Right cardiac atrium (tissue), 5 donors: ENCODE measurements around the gene LITAFD. TPM values are rescaled to one million over a fixed set of nuclear protein-coding genes. Genes with fewer than 3 reads are reported as not detected.

Source experiments
- ATAC-seq, 2 donors: fragments of 200-7000 bp; cut with Tn5 transposase; one replicate each; pipeline versions ENCODE4 v1.8.0 to v1.9.1; 2020; ENCODE audit warnings: moderate library complexity in 2 of 2, mild to moderate bottlenecking in 1 of 2
- DNase-seq, 3 donors: peaks; one replicate each; pipeline ENCODE4 v3.0.0-alpha.2; 2020
- H3K27ac ChIP-seq: one replicate; pipeline ENCODE4 v1.5.1; 2013; ENCODE audit warnings: mild to moderate bottlenecking, low read length, control low read depth, moderate library complexity
- H3K27me3 ChIP-seq: one replicate; pipeline ENCODE4 v1.6.1; 2013; ENCODE audit not compliant: control insufficient read depth, insufficient read depth
- H3K4me1 ChIP-seq: one replicate; pipeline ENCODE4 v1.6.1; 2013; ENCODE audit warnings: low read length; ENCODE audit not compliant: control insufficient read depth, insufficient read depth
- H3K4me3 ChIP-seq: one replicate; pipeline ENCODE4 v1.5.1; 2013; ENCODE audit warnings: low read length, control low read depth
- H3K9me3 ChIP-seq: one replicate; pipeline ENCODE4 v1.6.1; 2013; ENCODE audit warnings: low read length; ENCODE audit not compliant: control insufficient read depth
- WGBS: extraction: QIAGEN DNeasy Blood & Tissue Kit; methylation state at CpG from one replicate; pipeline ENCODE4 v1.1.7; 2013; 5-methylcytosine and 5-hydroxymethylcytosine counted together
- intact Hi-C, 4 donors: fragments of 100-400 bp; cut with DNase I; formaldehyde crosslinking; loops; one replicate each; pipeline versions ENCODE4 v1.11.0 to v1.14.0; 2022 to 2023
- polyA plus RNA-seq: library from polyadenylated mRNA; stranded (reverse); fragments of 200-250 nt; gene quantifications from one replicate; pipeline ENCODE4 v1.2.3, GENCODE V29; 2013
- total RNA-seq, 4 donors: library from RNA; stranded (reverse); fragmentation: NEBNext Ultra II Directional; extraction: Animal tissue kit (Norgen Biotek cat#: 25700); gene quantifications; one replicate each; pipeline ENCODE4 v1.2.1, GENCODE V29; 2021
- donor health status: healthy with polysubstance abuse.
- donor health status: DM: no; HTN: yes; CAD: no.
- donor health status: DM: no; HTN: no; CAD: no.
- donor health status: DM: no; HTN: yes; CAD: no; lungs with severe emphysema.
- donor health status: DM: yes; HTN: yes; CAD: no.

LITAFD gene
- total and polyA plus RNA-seq, 5 donors, result not detected

DNA sequence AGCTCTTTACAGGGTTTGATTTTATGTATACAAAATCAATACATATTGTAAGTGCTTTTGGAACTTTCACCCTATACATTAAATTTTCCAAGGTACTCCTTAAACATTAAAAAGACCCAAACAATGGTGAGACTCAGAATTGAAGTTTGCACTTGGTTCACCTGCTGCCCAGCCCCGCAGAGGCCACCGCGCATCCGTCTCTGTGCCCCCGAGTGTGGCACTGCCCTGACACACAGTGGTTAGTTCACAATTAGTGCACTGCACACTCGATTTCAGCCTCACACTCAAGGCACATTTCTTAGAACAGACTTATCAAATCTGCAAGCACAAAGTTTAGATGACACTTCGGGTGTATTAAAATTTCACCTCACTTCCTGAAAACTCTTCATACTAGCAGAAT lies 43.3 kb downstream of the LITAFD start:
- Histone ChIP-seq H3K27ac (no peak overlapping the region), H3K4me3 (no peak overlapping the region), H3K4me1 (peaks cover 11% of the 10 kb centered on the region), H3K27me3 (no peaks in the 10 kb centered on the region), H3K9me3 (no peaks in the 10 kb centered on the region)
- 95% methylated on average over 7 of the region's 7 CpGs for WGBS
- DNase-seq (no peak), ATAC-seq (no peak)
- intact Hi-C loops, result no loop called here

DNA sequence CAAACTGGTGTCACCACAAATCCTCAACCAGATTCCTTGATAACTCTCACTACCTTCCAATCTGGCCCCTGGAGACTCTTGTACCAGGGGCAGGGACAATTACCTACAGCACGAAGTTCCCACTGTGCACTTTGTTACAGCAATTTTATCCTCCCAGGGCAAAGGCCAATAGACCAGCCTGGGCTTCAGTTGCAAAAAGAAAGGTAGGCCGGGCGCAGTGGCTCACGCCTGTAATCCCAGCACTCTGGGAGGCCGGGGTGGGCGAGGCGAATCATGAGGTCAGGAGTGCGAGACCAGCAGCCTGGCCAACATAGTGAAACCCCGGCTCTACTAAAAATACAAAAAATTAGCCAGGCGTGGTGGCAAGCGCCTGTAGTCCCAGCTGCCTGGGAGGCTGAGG lies 44.7 kb downstream of the LITAFD start:
- H3K9me3 ChIP-seq, result no peaks in the 10 kb centered on the region
- DNase-seq, result no peak
- WGBS, result 97% methylated on average over 11 of the region's 11 CpGs
- peaks cover 11% of the 10 kb centered on the region for H3K4me1 ChIP-seq
- no peak for ATAC-seq
- H3K4me3 ChIP-seq, result no peak overlapping the region
- no peaks in the 10 kb centered on the region for H3K27me3 ChIP-seq
- intact Hi-C loops, result no loop called here
- no peak overlapping the region for H3K27ac ChIP-seq

DNA sequence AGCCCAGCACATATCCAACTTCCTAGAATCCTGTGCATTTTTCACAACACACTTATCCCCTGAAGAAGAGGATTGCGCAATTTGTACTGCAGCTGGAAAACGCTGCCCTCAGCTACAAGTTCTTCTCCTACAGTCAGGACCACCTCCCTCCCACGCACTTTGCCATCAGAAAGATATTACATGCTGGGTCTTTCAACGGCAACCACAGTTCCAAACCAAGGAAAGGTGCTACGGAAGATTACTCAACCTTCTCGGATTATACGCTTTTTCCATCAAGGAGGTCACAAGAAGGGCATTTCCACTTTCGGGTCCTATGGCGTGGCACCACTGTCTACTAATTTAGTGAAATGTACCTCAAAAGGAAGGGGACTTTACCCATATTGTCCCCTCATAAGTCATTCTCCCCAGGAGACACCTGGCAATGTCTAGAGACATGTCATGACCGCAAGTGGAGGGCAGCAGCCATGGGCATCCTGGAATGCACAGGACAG lies 46.4 kb downstream of the LITAFD start:
- H3K4me3 ChIP-seq, result no peak overlapping the region
- DNase-seq (peak in 1 of 3 donors; percentile 54), ATAC-seq (peak; percentile 34 to 64)
- no peaks in the 10 kb centered on the region for H3K27me3 ChIP-seq
- peaks cover 11% of the 10 kb centered on the region for H3K4me1 ChIP-seq
- H3K9me3 ChIP-seq, result no peaks in the 10 kb centered on the region
- H3K27ac ChIP-seq, result no peak overlapping the region
- intact Hi-C loops, result no loop called here
- WGBS, result 76% methylated on average over 10 of the region's 10 CpGs

DNA sequence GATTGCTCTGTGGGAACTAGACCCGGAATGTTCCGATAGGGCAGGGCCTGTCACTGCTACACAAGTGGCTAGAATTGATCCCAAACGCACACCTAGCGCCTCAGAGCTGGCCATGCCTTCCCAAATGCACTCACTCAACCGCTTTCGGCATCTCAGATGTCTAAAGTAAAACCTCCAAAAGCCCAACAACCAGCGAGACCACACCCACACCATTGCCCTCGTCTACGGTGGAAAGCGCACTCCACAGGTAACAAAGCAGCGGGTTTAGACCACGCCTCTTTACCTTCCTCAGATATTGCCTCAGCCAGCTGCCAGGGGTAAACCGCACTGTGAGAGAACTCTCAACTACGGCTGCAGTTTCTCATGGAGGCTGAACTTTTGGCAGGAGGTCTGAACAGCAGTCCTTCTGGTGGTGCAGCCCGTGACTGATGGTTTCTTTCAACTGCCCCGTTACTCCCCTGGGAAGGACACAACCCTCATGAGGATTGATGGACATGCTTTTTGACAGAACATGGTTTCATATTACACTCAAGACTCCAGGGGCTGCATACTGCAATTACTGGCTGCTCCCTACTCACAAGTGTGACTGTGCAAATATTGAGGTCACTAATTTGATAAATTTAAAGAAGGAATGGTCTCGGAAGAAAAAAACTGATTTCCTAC lies 47.1 kb downstream of the LITAFD start:
- Histone ChIP-seq H3K4me1 (peaks cover 9% of the 10 kb centered on the region), H3K27me3 (no peaks in the 10 kb centered on the region), H3K4me3 (no peak overlapping the region), H3K9me3 (no peaks in the 10 kb centered on the region), H3K27ac (no peak overlapping the region)
- DNase-seq (no peak), ATAC-seq (no peak)
- intact Hi-C loops, result no loop called here
- WGBS, result 87% methylated on average over 17 of the region's 17 CpGs

DNA sequence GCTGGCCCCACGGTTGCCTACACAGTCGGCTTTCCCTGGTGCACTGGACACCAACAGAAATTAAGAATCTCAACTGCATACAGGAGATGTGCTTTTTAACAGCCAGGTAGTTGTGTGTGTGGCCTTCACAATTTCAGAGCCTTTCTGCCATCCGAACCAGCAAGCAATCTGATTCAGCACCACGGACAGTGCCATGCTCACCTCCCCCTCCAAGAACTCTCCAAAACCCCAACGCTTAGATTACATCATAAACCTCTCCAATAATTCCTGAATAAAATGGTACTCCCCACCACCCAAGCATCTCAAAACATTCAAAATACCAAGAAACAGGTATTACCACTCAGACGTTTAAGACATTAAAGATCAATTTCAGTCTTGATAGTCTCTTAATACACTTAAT lies 49.7 kb downstream of the LITAFD start:
- Histone ChIP-seq H3K9me3 (no peaks in the 10 kb centered on the region), H3K4me1 (peaks cover 12% of the 10 kb centered on the region), H3K4me3 (no peak overlapping the region), H3K27me3 (no peaks in the 10 kb centered on the region), H3K27ac (no peak overlapping the region)
- ATAC-seq (peak in 1 of 2 donors; percentile 22), DNase-seq (peak; percentile 60 to 86 (median 73))
- WGBS, result 32% methylated on average over 6 of the region's 6 CpGs
- intact Hi-C loops, result no loop called here

DNA sequence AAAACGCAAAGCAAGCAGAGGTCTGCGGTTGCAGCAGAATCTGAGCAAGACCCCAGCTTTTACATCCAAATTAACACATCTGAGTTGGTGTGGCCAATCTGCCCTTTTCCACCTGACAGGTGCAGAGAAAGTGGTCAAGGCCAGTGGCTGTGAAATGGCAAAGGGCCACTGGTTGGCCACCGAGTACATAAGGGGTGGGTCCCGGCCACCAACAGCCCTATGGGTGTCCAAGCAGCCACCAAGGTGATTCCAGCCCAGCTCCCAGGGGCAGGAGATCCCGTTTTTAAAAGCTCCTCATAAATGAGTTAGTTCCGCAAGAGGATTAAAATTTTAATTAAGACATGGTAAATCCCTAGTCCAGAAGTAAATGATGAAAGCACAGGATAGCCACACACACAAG lies 52.5 kb downstream of the LITAFD start:
- 81% methylated on average over 6 of the region's 6 CpGs for WGBS
- intact Hi-C loops, result no loop called here
- Histone ChIP-seq H3K27ac (no peak overlapping the region), H3K4me3 (no peak overlapping the region), H3K27me3 (no peaks in the 10 kb centered on the region), H3K4me1 (peaks cover 8% of the 10 kb centered on the region), H3K9me3 (no peaks in the 10 kb centered on the region)
- DNase-seq (no peak), ATAC-seq (no peak)

Other genes with a start within 250 kb of the LITAFD start
- gene ABAT, start 207.7 kb upstream of the LITAFD start, total RNA-seq, result 10 to 100 TPM; 12.3 to 42.4 (median 20.2) TPM
- 10.9 TPM for gene ABAT, start 207.7 kb upstream of the LITAFD start, polyA plus RNA-seq
- 10 to 100 TPM; 12.2 to 12.8 (median 12.3) TPM for gene TMEM186, start 84.7 kb upstream of the LITAFD start, total RNA-seq
- gene TMEM186, start 84.7 kb upstream of the LITAFD start, polyA plus RNA-seq, result 11.5 TPM
- 10 to 100 TPM; 10.5 to 29.4 (median 13.0) TPM for gene PMM2, start 84.5 kb upstream of the LITAFD start, total RNA-seq
- 10.7 TPM for gene PMM2, start 84.5 kb upstream of the LITAFD start, polyA plus RNA-seq
- 10 to 100 TPM; 28.6 to 37.2 (median 35.0) TPM for gene CARHSP1, start 13.3 kb upstream of the LITAFD start, total RNA-seq
- gene CARHSP1, start 13.3 kb upstream of the LITAFD start, polyA plus RNA-seq, result 75.0 TPM
- 10 to 100 TPM; 67.1 to 83.3 (median 71.2) TPM for gene USP7, start 81.6 kb downstream of the LITAFD start, total RNA-seq
- 25.1 TPM for gene USP7, start 81.6 kb downstream of the LITAFD start, polyA plus RNA-seq
- 10 to 100 TPM; 39.7 to 50.9 (median 45.1) TPM for gene HAPSTR1, start 209.3 kb downstream of the LITAFD start, total RNA-seq
- gene HAPSTR1, start 209.3 kb downstream of the LITAFD start, polyA plus RNA-seq, result 14.4 TPM